Measurements from ENCODE around the gene DUS1L.

- TF ChIP-seq EZH2phosphoT487 (IDR thresholded peaks at IDR 0.05; ENCODE audit: borderline replicate concordance) = no peak
- TF ChIP-seq CTCF (conservative IDR thresholded peaks at IDR 0.05; ENCODE audit: low read length) = no peak
Observed at GRCh38 chr17:82028246-82028645, 37.4 kb downstream of the DUS1L start.
